GM11168 (cell line): ENCODE measurements around the gene TRIM74.
"Not testable (repeated sequence)": the region's sequence is repeated elsewhere in the genome, so short reads cannot be mapped to it uniquely, and the experiment has no call there.

Experiments used
- in situ Hi-C: fragments of 300-500 bp; cut with MboI; formaldehyde crosslinking; loops from one replicate; pipeline ENCODE4 v1.12.0; 2022; ENCODE audit warnings: low sequenced_read_pairs; ENCODE audit not compliant: unreplicated experiment

The TRIM74 gene

DNA sequence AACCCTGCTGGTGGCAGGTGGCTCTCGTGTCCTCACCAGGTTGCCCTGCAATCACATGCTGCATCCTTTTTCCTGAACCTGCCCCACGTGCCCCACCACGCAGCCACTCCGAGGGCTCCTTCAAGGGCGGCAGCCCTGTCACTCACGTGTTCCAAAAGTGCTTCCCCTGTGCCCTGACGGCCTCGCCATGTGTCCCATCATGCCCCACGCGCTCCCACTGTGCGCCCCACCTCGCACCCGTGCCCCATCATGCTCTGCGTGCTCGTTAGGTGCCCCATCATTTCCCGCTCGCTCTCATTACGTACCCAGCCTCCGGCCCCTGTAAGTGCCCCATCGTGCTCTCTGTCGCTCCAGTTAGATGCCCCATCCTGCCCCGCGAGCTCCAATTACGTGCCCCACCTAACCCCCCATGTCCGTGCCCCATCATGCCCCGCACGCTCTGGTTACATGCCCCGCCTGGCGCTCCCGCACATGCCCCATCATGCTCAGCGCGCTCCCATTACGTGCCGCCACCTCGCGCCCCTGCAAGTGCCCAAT, at the start of gene TRIM74:
TRIM74 (minus strand) TSS at position 487 of the 537 bp plus-strand sequence. CDS start 3,309 bp downstream, outside the sequence.
- in situ Hi-C loops = not testable (repeated sequence)

DNA sequence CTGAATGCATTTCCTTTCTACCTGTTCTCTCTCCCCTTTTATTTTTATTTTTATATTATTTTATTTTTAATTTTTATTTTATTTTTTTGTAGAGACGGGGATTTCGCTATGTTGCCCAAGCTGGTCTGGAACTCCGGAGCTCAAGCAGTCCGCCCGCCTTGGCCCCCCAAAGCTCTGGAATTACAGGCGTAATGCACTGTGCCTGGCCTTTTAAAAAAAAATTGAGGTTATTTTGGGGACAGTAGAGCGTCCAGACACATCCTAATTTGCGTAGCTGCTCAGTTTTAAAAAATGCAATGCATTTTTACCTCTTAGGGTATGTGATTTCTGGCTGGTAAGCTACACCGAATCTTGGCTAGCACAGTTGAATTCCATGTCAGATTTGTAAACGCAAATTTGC, 37.2 kb upstream of the TRIM74 start:
- in situ Hi-C loops = not testable (repeated sequence)

DNA sequence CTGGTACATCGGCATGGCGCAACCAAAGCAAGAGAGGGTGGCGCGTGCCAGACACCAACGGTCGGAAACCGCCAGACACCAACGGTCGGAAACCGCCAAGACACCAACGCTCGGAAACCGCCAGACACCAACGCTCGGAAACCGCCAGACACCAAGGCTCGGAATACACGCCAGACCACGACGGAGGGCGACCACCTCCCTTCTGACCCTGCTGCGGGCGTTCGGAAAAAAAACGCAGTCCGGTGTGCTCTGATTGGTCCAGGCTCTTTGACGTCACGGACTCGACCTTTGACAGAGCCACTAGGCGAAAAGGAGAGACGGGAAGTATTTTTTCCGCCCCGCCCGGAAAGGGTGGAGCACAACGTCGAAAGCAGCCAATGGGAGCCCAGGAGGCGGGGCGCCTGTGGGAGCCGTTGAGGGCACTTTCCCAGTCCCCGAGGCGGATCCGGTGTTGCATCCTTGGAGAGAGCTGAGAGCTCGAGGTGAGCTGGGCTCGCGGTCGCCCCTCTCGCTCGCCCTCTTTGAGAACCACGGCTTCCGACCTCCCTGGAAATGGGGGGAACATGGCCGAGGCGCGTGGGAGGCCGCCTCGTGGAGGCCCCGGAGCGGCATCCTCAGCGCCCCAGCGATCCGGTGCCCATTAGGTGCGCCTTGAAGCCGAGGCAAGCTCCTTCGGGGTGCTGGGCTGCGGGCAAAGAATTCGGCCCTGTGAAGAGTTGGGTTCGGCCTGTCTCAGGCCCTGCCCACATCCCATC, 36.6 kb upstream of the TRIM74 start:
- in situ Hi-C loops = not testable (repeated sequence)

DNA sequence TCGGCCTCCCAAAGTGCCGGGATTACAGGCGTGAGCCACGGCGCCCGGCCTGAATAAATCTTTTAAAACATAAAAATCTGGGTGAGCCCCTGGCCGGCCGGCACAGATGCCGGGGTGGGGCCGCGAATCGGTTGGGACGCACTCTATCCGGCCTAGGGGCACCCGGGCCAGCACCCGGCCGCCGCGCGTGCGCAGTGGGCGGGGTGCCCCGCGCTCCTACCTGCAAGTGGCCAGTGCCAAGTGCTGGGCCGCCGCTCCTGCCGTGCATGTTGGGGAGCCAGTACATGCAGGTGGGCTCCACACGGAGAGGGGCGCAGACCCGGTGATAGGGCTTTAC, 36.1 kb upstream of the TRIM74 start:
- in situ Hi-C loops = not testable (repeated sequence)

DNA sequence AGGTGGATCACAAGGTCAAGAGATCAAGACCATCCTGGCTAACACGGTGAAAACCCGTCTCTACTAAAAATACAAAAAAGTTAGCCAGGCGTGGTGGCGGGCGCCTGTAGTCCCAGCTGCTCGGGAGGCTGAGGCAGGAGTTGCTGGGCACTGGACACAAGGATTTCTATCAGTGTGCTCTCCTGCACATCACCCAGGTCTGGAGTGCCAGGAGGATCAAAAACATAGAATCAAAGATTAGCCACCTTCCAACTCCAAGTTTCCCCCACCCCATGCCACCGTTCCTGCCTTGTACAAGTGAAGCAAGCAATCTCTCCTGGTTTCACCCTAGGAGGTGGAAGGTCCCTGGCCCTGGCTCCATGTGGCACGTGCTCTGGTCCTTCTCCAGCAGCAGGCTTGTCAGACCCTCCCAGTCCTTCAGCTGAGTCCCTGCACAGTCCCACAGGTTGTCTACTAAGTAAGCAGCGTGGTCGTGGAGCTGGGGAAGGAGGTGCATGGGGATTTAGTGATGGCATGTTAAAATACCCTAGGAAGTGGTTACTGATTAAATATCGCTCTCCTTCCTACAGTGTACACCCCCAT, 28.7 kb upstream of the TRIM74 start:
- in situ Hi-C loops = not testable (repeated sequence)

DNA sequence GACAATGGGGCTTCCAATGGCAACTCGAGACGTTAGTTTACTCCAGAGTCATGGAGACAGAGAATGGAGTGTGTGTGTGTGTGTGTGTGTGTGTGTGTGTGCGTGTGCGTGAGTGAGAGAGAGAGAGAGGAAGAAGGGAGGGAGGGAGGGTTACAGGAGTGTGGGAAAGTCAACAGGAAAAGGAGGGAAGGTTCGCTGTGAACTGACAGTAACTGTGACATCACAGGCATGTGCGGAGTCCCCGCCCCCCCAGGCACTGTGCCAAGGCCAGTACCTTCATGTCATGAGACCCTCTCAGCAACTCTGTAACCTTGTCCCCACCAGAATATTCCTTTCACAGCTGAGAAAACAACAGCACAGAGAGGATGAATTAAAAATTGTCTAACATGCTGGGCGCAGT, 28.2 kb upstream of the TRIM74 start:
- in situ Hi-C loops = not testable (repeated sequence)

DNA sequence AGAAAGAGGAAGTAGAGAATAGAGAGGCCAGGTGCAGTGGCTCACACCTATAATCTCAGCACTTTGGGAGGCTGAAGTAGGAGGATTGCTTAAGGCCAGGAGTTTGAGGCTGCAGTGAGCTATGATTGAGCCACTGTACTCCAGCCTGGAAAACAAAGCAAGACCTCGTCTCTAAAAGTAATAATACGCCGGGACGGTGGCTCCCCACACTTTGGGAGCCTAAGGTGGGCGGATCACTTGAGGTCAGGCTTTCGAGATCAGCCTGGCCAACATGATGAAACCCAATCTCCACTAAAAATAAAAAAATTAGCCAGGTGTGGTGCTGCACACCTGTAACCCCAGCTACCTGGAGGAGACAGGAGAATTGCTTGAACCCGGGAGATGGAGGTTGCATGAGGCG, 26.2 kb upstream of the TRIM74 start:
- in situ Hi-C loops = not testable (repeated sequence)

DNA sequence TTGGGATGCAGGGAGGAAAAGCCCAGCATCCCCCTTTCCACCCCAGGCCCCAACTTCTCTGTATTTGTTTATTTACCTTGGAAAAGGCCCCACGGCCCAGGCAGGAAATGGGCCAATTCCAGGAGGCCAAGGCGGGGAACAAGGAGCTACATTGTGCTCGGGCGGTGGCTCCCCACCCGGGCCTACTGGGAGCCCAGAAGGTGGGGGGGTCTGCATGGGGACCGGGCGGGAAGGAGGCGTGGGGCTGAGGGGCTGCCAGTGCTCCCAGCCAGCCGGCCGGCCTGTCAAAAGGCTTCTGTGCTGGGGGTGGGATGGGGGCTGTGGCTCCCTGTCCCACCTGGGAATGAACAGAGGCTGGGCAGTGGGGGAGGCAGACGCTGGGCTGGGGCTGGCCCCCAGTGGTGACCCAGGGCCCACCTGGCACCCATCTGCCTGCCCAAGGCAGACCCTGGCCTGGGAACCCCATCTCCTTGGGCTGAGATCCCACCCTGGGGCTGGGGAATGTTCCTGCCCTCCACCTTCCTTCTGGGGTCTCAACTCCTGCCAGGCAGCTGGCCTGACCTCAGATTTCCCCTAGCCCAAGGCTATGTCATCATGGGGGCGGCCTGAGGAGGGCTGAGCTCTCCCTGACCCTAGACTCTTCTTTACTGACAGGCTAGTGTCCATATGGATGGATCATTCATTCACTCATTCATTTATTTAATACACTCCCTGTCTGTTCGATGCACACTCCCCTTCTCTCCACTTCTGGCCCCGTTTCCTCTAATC, 21.1 kb upstream of the TRIM74 start:
- in situ Hi-C loops = not testable (repeated sequence)

DNA sequence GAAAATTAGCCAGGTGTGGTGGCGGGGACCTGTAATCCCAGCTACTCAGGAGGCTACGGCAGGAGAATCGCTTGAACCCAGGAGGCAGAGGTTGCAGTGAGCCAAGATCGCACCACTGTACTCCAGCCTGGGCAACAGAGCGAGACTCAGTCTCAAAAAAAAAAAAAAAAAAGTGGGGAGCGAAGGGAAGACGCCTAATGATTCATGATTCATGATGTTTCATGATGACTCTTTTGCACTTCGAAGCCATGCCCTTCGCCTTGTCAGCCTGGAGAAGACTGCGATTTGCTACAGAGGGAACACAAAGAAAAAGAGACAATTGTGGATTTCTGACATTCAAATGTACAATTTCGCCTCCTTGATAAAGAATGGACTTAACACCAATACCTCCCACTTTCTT, 12.8 kb upstream of the TRIM74 start:
- in situ Hi-C loops = not testable (repeated sequence)

DNA sequence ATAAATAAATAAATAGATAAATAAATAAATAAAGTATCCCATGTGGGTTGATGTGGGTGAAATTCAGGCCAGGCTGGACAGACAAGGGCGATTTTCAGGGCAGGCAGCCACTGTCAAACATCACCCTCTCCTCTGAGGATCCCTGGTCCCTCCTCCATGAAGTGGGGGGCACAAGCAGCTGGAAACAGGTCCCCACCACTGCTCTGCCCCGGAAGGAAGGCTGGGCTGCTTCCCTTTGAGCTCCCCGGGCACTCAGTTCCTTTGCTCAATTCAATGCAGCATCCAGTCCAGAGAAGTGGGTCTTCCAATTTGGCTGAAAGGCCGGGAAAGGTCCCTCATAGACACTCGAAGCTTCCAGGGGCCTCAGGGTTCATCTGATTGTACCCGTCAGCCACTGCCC, 11.1 kb upstream of the TRIM74 start:
- in situ Hi-C loops = not testable (repeated sequence)

DNA sequence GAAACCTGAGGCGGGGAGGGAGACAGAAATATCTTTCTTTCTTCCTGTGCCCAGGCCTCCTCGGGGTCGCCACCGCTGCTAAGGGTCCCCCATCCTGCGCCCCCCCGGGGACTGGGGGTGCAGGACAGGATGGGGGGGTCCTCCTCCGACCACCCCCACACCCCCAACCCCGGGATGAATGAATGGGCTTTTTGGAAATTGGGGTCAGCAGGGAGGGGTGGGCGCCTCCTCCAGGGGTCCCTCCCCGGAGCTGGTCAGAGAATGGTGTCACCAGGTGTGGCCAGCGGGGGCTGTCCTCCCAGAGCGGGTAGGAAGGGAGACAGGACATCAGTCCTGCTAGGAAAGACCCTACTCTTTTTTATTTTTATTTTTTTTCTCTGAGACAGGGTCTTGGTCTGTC, 7.2 kb upstream of the TRIM74 start:
- in situ Hi-C loops = not testable (repeated sequence)

DNA sequence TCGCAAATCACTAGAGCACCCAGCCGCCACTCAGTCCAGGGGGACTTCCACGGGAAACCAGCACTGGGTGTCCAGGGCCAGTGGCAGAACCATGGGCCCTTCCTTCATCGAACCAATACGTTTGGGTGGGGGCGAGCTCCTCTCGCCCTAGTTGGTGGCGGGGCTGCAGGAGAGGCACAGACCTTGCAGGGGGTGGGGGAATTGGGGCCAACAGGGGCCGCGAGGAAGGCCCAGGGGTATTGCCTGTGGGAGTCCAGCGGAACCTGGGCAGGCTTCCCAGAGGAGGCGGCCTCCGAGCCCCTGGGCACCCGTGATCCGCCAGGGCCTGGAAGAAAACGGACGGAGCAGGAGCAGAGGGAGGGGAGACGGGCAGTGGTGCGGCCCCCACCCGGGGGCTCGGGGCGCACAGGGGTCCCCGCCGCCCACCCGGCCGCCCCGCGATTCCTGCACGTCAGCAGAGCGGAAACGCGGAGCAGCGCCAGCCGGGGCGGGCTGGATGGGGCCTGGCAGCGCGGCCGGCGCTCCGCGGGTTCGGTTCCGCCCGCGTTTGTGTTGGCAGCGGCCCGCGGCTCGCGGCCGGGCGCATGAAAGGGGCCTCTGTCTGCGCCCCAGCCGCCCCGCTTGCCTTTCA, 6.5 kb upstream of the TRIM74 start:
- in situ Hi-C loops = not testable (repeated sequence)

DNA sequence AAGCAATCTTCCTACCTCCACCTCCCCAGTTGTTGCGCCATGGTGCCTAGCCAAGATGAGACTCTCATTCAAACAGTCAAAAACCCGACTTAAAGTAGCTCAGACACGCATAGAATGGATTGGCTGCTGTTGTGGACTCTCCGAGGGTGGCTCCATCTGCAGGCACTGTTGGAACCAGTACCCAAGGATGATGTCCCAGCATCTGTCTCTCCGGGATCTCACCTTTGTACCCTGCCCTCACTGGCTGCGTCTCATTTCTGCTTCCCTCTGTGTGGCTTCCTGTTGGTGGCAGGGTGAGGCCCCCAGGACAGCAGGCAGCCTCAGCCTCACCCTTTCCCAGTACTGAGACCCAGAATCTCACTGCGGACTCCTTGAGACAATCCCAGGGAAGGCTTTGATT, 5.5 kb upstream of the TRIM74 start:
- in situ Hi-C loops = not testable (repeated sequence)

DNA sequence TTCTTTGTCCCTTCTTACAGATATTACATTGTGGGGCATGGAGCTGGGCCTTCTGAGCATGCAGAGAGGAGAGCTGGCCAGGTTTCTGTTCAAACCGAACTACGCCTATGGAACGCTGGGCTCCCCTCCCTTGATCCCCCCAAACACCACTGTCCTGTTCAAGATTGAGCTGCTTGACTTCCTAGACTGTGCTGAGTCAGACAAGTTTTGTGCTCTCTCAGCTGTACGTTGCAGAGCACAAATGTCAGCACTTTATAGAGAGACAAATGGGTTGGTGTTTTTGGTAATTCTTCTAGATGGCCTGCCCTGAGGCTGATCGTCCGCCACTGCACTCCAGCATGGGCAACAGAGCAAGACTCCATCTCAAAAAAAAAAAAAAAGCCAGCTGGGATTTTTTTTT, 2.2 kb upstream of the TRIM74 start:
- in situ Hi-C loops = not testable (repeated sequence)

DNA sequence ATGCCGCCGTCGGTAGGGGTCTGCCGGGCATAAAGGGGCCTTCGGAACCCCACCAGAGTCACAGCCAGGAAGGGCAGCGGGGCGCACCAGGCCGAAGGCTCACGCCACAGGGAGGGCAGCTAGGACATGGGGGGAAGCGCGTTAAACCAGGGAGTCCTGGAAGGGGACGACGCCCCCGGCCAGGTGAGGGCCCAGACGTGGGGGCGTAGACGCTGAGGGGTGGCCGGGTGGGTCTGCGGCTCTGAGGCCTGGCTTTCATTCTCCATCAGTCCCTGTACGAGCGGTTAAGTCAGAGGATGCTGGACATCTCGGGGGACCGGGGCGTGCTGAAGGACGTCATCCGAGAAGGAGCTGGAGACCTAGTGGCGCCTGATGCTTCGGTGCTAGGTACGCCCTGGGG, 422 bp upstream of the TRIM74 start:
- in situ Hi-C loops = not testable (repeated sequence)

DNA sequence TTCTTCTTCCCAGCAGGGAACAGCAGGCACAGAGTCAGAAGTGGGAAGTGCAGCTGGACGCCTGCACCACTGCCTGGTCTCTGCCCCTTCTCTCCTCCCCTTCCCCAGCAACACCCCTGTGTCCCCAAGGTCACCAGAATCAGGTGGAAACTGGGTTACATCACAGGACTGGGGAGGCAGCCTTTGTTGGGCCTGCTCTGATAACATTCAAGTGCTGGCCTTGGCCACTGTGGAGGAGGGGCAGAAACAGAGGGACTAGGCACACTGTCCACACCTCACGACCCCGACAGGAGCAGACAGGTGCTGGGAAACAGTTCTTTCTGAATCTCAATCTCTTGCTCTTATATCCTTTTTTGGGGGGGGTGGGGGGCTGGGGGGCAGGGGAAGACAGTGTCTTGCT, 2.4 kb downstream of the TRIM74 start:
- in situ Hi-C loops = not testable (repeated sequence)

DNA sequence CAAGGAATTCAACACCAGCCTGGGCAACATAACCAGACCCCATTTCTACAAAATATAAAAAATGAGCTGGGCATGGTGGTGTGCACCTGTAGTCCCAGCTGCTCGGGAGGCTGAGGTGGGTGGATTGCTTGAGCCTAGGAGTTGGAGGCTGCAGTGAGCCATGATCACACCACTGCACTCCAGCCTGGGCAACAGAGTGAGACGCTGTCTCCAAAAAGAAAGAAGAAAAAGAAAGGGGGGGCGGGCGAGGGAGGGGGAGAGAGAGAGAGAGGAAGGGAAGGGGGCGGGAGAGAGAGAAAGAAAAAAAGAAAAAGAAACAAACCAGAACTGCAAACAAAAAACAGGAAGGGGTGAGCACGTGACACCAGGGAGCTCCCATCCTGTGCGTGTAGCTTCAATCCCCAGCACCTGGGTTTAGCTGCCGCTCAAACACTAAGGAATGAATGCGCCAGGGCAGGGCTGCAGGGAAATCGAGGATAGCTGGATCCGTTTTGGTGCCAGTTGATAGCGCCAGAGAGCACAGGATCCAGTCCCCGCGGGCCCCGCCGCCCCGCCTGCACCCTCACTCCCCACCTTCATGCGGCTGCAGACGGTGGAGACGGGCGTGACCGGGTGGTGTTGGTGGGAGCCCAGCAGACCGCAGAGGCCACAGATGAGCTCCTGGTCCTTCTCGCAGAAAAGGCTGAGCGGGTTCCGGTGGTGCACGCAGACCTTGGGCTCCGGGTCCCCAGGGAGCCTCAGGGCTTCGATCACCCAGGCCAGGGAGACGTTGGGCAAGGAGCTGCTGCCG, 3.9 kb downstream of the TRIM74 start:
- in situ Hi-C loops = not testable (repeated sequence)

DNA sequence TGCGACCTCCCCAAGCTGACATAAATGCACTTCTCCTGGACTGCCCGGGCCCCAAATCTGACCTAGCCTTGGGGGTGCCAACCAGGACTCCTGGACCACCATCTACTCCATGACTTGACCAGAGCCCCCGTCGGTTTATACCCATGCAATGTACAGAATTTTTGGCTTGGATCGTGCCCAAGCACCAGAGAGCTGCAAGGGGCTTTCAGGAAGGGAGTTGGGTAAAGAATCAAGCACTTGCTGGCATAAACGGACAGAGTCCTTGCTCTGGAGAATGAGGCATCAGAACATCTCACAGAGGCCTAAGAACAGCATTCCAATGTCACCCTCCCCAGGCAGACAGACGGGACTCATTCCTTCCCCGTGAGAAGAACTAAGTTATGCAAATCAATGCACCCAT, 6.2 kb downstream of the TRIM74 start:
- in situ Hi-C loops = not testable (repeated sequence)

DNA sequence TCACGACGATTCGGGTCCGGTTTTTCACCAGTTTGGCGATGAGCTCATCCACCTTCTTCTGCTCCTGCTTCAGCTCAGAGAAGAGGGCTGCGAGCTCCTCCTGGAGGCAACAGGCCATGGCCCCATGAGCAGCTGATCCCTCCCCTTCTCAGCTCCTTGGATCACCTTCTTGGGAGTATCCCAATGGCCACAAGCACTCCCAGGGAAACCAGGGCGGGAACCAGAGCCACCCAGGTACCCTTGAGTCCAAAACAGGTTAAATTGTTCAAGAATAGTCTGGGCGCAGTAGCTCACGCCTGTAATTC, 8.0 kb downstream of the TRIM74 start:
- in situ Hi-C loops = not testable (repeated sequence)
